HEK293T (cell line): ENCODE measurements around the gene PTGS2.
"Not testable (repeated sequence)": the region's sequence is repeated elsewhere in the genome, so short reads cannot be mapped to it uniquely, and the experiment has no call there.

ENCODE experiments used
- CTCF ChIA-PET: fragments of 350-600 bp; formaldehyde crosslinking; extraction: SDS; loops from one replicate; lab custom pipeline; 2021; ENCODE audit warnings: antibody characterized with exemption, inconsistent platforms; lab: Yijun Ruan, JAX
- POLR2A ChIA-PET: fragments of 350-600 bp; formaldehyde crosslinking; extraction: SDS; loops from one replicate; lab custom pipeline; 2020; ENCODE audit warnings: antibody characterized with exemption, inconsistent platforms; lab: Yijun Ruan, JAX
- DNase-seq: peaks from one replicate; pipeline ENCODE4 v3.0.0; 2012; ENCODE audit warnings: mixed read lengths; ENCODE audit errors: extremely low spot score
- ARNT ChIP-seq: fragments of 450-650 bp; IDR thresholded peaks from 2 replicates; pipeline ENCODE4 v1.6.1; 2017; ENCODE audit warnings: mild to moderate bottlenecking
- BHLHE40 ChIP-seq: fragments of 450-650 bp; IDR thresholded peaks from 2 replicates; pipeline ENCODE4 v1.6.1; 2016; ENCODE audit warnings: mild to moderate bottlenecking, moderate library complexity, borderline replicate concordance
- CTBP1 ChIP-seq: fragments of 450-650 bp; IDR thresholded peaks from 2 replicates; pipeline ENCODE4 v1.6.1; 2016; ENCODE audit warnings: borderline replicate concordance
- ELF4 ChIP-seq: fragments of 450-650 bp; IDR thresholded peaks from 2 replicates; pipeline ENCODE4 v1.6.1; 2017; ENCODE audit warnings: antibody characterized with exemption
- FOXA1 ChIP-seq: fragments of 450-650 bp; IDR thresholded peaks from 2 replicates; pipeline ENCODE4 v1.6.1; 2016; ENCODE audit warnings: mild to moderate bottlenecking
- FOXK2 ChIP-seq: fragments of 450-650 bp; IDR thresholded peaks from 2 replicates; pipeline ENCODE4 v1.6.1; 2016; ENCODE audit warnings: mild to moderate bottlenecking
- FOXM1 ChIP-seq: fragments of 450-650 bp; IDR thresholded peaks from 2 replicates; pipeline ENCODE4 v1.6.1; 2017; ENCODE audit warnings: mild to moderate bottlenecking, borderline replicate concordance
- HDGF ChIP-seq: fragments of 450-650 bp; IDR thresholded peaks from 2 replicates; pipeline ENCODE4 v1.6.1; 2017; ENCODE audit warnings: antibody characterized with exemption, borderline replicate concordance
- L3MBTL2 ChIP-seq: fragments of 450-650 bp; conservative IDR thresholded peaks from 2 replicates; pipeline ENCODE4 v1.6.1; 2016; ENCODE audit warnings: mild to moderate bottlenecking
- LEF1 ChIP-seq: fragments of 450-650 bp; IDR thresholded peaks from 2 replicates; pipeline ENCODE4 v1.6.1; 2017; ENCODE audit warnings: mild to moderate bottlenecking, borderline replicate concordance
- NFRKB ChIP-seq: fragments of 450-650 bp; IDR thresholded peaks from 2 replicates; pipeline ENCODE4 v1.6.1; 2016; ENCODE audit warnings: mild to moderate bottlenecking, moderate library complexity
- SP1 ChIP-seq: fragments of 450-650 bp; IDR thresholded peaks from 2 replicates; pipeline ENCODE4 v1.6.1; 2017
- SUZ12 ChIP-seq: fragments of 450-650 bp; IDR thresholded peaks from 2 replicates; pipeline ENCODE4 v1.6.1; 2016; ENCODE audit warnings: mild to moderate bottlenecking
- TARDBP ChIP-seq: fragments of 450-650 bp; IDR thresholded peaks from 2 replicates; pipeline ENCODE4 v1.6.1; 2016
- ZNF384 ChIP-seq: fragments of 450-650 bp; IDR thresholded peaks from 2 replicates; pipeline ENCODE4 v1.6.1; 2016
- TF ChIP-seq, protein P1 (sequence below): fragments of 450-650 bp; IDR thresholded peaks from 2 replicates; pipeline ENCODE4 v1.6.1; 2016

The PTGS2 gene

GRCh38 chr1:186679924-186680244 lies 339 bp downstream of the PTGS2 start:
- TF ChIP-seq ZNF384 (no peak), CTBP1 (0 out of 2 replicates have a peak, but pooled peaks have one; percentile 68)
- no peak for DNase-seq
- ChIA-PET POLR2A (interaction anchor here (0.6 to 1.3 kb wide), 2 partner anchors 9 to 317 kb away, joined by 3 to 9 read pairs; no protein-coding TSS in a partner anchor), CTCF (interaction anchor here (0.6 to 1.3 kb wide), 3 partner anchors 43 to 305 kb away, joined by 3 to 8 read pairs (median 3); partner anchors contain the start of genes ODR4 and TPR)

DNA sequence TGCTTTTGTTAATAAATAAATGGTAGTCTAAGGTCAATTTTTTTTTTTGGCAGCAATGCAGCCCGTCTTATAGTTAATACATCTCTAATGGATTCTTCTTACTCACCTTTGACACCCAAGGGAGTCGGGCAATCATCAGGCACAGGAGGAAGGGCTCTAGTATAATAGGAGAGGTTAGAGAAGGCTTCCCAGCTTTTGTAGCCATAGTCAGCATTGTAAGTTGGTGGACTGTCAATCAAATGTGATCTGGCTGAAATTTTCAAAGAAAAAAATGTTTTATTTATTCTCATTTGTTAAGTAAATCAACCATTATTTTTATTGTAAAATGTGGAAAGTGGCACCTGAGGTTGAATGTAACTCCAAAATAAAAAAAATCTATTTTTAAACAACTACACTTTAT lies 2.1 kb downstream of the PTGS2 start:
- CTCF ChIA-PET, result no interaction called here
- TF ChIP-seq, protein P1, sequence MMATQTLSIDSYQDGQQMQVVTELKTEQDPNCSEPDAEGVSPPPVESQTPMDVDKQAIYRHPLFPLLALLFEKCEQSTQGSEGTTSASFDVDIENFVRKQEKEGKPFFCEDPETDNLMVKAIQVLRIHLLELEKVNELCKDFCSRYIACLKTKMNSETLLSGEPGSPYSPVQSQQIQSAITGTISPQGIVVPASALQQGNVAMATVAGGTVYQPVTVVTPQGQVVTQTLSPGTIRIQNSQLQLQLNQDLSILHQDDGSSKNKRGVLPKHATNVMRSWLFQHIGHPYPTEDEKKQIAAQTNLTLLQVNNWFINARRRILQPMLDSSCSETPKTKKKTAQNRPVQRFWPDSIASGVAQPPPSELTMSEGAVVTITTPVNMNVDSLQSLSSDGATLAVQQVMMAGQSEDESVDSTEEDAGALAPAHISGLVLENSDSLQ, result peak; percentile 55
- TF ChIP-seq SUZ12 (no peak), ARNT (no peak), BHLHE40 (no peak), ZNF384 (no peak), CTBP1 (no peak), FOXA1 (no peak), SP1 (no peak), FOXK2 (no peak)
- no peak for DNase-seq
- POLR2A ChIA-PET, result no interaction called here

- TF ChIP-seq, protein P1, result no peak
- TF ChIP-seq BHLHE40 (no peak), CTBP1 (no peak), FOXA1 (no peak)
- ChIA-PET CTCF (no interaction called here), POLR2A (no interaction called here)
- no peak for DNase-seq
These were observed 7.6 kb downstream of the PTGS2 start for GRCh38 chr1:186672596-186672995.

DNA sequence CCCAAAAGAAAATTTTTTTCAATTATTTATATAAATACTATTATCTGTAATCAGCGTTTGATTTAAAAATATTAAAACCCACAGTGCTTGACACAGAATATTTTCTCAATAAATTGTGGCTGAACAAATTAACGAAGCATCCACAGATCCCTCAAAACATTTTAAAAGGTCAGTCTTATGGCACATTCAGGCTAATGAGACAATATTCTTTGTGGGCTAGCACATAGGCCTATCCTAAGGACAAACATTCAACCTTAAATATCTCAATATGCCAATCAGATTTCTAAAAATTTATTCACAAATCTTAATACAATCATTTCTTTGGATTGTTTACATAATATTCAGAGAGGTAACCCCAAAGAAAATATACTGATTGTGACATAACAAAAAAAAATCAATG lies 8.1 kb downstream of the PTGS2 start:
- TF ChIP-seq L3MBTL2 (no peak), BHLHE40 (no peak), ZNF384 (no peak), CTBP1 (no peak), TARDBP (no peak), HDGF (no peak), ARNT (no peak), FOXM1 (no peak), NFRKB (no peak), FOXK2 (no peak), SP1 (no peak), FOXA1 (no peak), ELF4 (no peak), LEF1 (no peak), SUZ12 (no peak)
- TF ChIP-seq, protein P1, result no peak
- CTCF ChIA-PET, result no interaction called here
- POLR2A ChIA-PET, result no interaction called here
- DNase-seq, result no peak

GRCh38 chr1:186671136-186671825 lies 8.9 kb downstream of the PTGS2 start:
- ChIA-PET CTCF (no interaction called here), POLR2A (interaction anchor here (1.6 kb wide), 1 partner anchor 9 kb away, joined by 9 read pairs; the partner anchor contains the start of gene PTGS2)
- TF ChIP-seq TARDBP, result no peak
- no peak for TF ChIP-seq HDGF
- DNase-seq, result no peak

- no peak for DNase-seq
- TF ChIP-seq SUZ12 (no peak), TARDBP (no peak), LEF1 (no peak), NFRKB (no peak), FOXM1 (no peak), HDGF (no peak), BHLHE40 (no peak), SP1 (no peak), ELF4 (no peak), CTBP1 (no peak), L3MBTL2 (no peak), FOXA1 (no peak), ARNT (no peak), FOXK2 (no peak), ZNF384 (no peak)
- TF ChIP-seq, protein P1, result no peak
- CTCF ChIA-PET, result no interaction called here
- POLR2A ChIA-PET, result interaction anchor here (1.6 kb wide), 1 partner anchor 10 kb away, joined by 9 read pairs; the partner anchor contains the start of gene PTGS2
These were observed 9.7 kb downstream of the PTGS2 start for GRCh38 chr1:186670297-186671135.

DNA sequence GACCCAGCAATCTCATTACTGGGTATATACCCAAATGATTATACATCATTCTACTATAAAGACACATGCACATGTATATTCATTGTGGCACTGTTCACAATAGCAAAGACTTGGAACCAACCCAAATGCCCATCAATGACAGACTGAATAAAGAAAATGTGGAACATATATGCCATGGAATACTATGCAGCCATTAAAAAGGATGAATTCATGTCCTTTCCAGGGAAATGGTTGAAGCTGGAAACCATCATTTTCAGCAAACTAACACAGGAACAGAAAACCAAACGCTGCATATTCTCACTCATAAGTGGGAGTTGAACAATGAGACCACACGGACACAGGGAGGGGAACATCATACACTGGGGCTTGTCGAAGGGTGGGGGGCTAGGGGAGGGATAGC lies 10.4 kb downstream of the PTGS2 start:
- POLR2A ChIA-PET, CTCF ChIA-PET, DNase-seq: not testable (repeated sequence)

GRCh38 chr1:186664217-186664616 lies 16.0 kb downstream of the PTGS2 start:
- CTCF ChIA-PET, POLR2A ChIA-PET, DNase-seq: not testable (repeated sequence)
